ENCODE data around the gene ZNF19.

DNA sequence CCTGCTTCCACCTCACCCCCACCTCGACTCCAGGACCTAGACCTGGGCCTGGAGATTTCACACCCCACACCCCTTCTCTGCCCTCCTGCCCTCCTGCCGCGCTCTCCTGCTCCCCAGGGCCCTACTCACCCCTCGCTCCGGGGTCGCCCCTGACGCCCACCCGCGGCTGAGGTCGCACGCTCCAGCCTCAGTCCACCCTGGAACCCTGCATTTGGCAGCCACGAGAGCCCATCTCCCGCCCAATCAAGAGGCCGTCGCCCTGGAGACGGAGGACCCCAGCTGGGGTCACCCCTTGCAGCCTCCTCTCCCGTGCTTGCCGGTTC is 63.4 kb downstream of the ZNF19 start:
- TF ChIP-seq POLR2AphosphoS5 (IDR thresholded peaks at IDR 0.05) (no peak), CTCF (IDR thresholded peaks at IDR 0.05 in 8 of 11, conservative IDR thresholded peaks at IDR 0.05 in 3 of 11) (no peak), POLR2A (IDR thresholded peaks at IDR 0.05) (no peak)

All from spleen (tissue), 7 donors.